H1 (cell line): Measurements from ENCODE around the gene MYO1F. TPM values are rescaled to one million over a fixed set of nuclear protein-coding genes. Genes with fewer than 3 reads are reported as not detected.

Experiments used
- ASH2L ChIP-seq: fragments of 200-600, 300-600 bp; sonication (generic); IDR thresholded peaks from one replicate; pipeline ENCODE4 v1.7.1; 2017; ENCODE audit warnings: low read length
- CEBPB ChIP-seq: IDR thresholded peaks from 2 replicates; pipeline ENCODE4 v1.6.1; 2012; ENCODE audit warnings: low read depth, low read length
- JUND ChIP-seq: IDR thresholded peaks from 2 replicates; pipeline ENCODE4 v1.6.1; 2011; ENCODE audit warnings: mild to moderate bottlenecking, improper control_type of control experiment, low read length
- NRF1 ChIP-seq: IDR thresholded peaks from 2 replicates; pipeline ENCODE4 v1.6.1; 2011; ENCODE audit warnings: mild to moderate bottlenecking, low read depth, low read length, improper control_type of control experiment
- POLR2A ChIP-seq, 2 experiments: IDR thresholded peaks; 1 replicate in 1 of 2; 2 replicates in 1 of 2; pipeline ENCODE4 v1.6.1; 2011; ENCODE audit warnings: low read depth in 2 of 2, low read length in 2 of 2, mild to moderate bottlenecking in 2 of 2; ENCODE audit errors: control extremely low read depth in 1 of 2
- YY1 ChIP-seq: IDR thresholded peaks from 2 replicates; pipeline ENCODE4 v1.6.1; 2011; ENCODE audit warnings: low read depth, mild to moderate bottlenecking, low read length
- polyA plus RNA-seq, 7 experiments: library from polyadenylated mRNA; depleted of rRNA in 3 of 7; stranded (reverse) in 5 of 7; unstranded in 2 of 7; fragments of >200 nt in 5 of 7; fragments of 200-250 nt in 2 of 7; gene quantifications; 1 replicate in 5 of 7; 2 replicates in 1 of 7; 4 replicates in 1 of 7; pipeline versions ENCODE4 v1.2.1 to v1.2.3, GENCODE V29; 2011 to 2013; ENCODE audit warnings: missing spikeins in 2 of 7, mixed read lengths in 2 of 7
- total RNA-seq: library from RNA; stranded (reverse); fragmentation: NEBNext Ultra II Directional; extraction: Animal tissue kit (Norgen Biotek cat#: 25700); gene quantifications from 2 replicates; pipeline ENCODE4 v1.2.1, GENCODE V29; 2021

The MYO1F gene
- total and polyA plus RNA-seq, 2 of the 8 experiments (the other 6 are each of a cell fraction or from before 2014, with no cell fraction given), result 1.4 to 4.6 TPM

- TF ChIP-seq ASH2L, result no peak
- TF ChIP-seq NRF1, result no peak
- no peak for TF ChIP-seq JUND
- no peak for TF ChIP-seq YY1
- no peak for TF ChIP-seq CEBPB
- no peak for TF ChIP-seq POLR2A (IDR thresholded peaks at IDR 0.05; ENCODE audit: control extremely low read depth in 1 of 2, low read depth in 2 of 2, low read length in 2 of 2)
Measured at GRCh38 chr19:8530061-8530679, 47.1 kb downstream of the MYO1F start (continued).
